ENCODE data around the gene ZNF710. TPM values are rescaled to one million over a fixed set of nuclear protein-coding genes. Genes with fewer than 3 reads are reported as not detected.

ZNF710 gene
- total and polyA plus RNA-seq, 9 of the 15 experiments (the other 6 are each of a cell fraction or from before 2014, with no cell fraction given): 0.56 to 14.2 (median 5.2) TPM

GRCh38 chr15:90008607-90009006, 7.5 kb downstream of the ZNF710 start:
- ChIA-PET CTCF (ENCODE audit: low intra/inter-chr PET ratio) (no interaction called here), POLR2A (no interaction called here)
- H3K9me1 ChIP-seq (ENCODE audit: control insufficient read depth, insufficient read depth, low read length): no peaks in the 10 kb centered on the region
- H3K9ac ChIP-seq (ENCODE audit: insufficient read depth in 1 of 2, low read depth in 2 of 2, low read length in 2 of 2): no peak overlapping the region
- no peaks in the 10 kb centered on the region for H3K27me3 ChIP-seq (ENCODE audit: control insufficient read depth in 2 of 2, insufficient read depth in 2 of 2, low read length in 2 of 2)
- H3K9me3 ChIP-seq (replicated peaks; ENCODE audit: control insufficient read depth, insufficient read depth, low read depth, low read length): 0 out of 2 replicates have a peak, but pooled peaks cover 3% of the 10 kb centered on the region
- H3K27ac ChIP-seq (ENCODE audit: extremely low read depth, low read depth, low read length): no peak overlapping the region
- peaks cover 4 to 6% of the 10 kb centered on the region in 2 experiments; a peak in 4 of 5 replicates for H3K4me1 ChIP-seq (replicated peaks in 1 of 2; ENCODE audit: control insufficient read depth in 2 of 2, insufficient read depth in 2 of 2, low read length in 2 of 2)
- H4K20me1 ChIP-seq (replicated peaks; ENCODE audit: control insufficient read depth, insufficient read depth, low read length): no peaks in the 10 kb centered on the region; the same call in 1 of the 2 replicates
- intact Hi-C loops (cut with micrococcal nuclease): no loop called here
- DNase-seq (ENCODE audit: extremely low read depth in 1 of 4, low spot score in 3 of 4) (no peak), FAIRE-seq (no peak), ATAC-seq (no peak)
- WGBS (ENCODE audit: insufficient coverage, low coverage, missing lambda C conversion rate): 55% methylated on average over 7 of the region's 7 CpGs
- no peak overlapping the region for H3K4me3 ChIP-seq
- in situ Hi-C loops (cut with MboI): no loop called here
- no peaks in the 10 kb centered on the region for H3K36me3 ChIP-seq (ENCODE audit: control insufficient read depth, insufficient read depth, low read length)
- H3K4me2 ChIP-seq (ENCODE audit: insufficient read depth, low read length): no peak overlapping the region
- H3K79me2 ChIP-seq (ENCODE audit: control insufficient read depth, insufficient read depth, low read length): peaks cover 10% of the 10 kb centered on the region; the same call in 2 of the 3 replicates
- peak; percentile 82 for TF ChIP-seq CEBPB (tag; IDR thresholded peaks at IDR 0.05)
- TF ChIP-seq KAT2B (IDR thresholded peaks at IDR 0.05; ENCODE audit: low read depth, low read length): no peak
- TF ChIP-seq NUFIP1 (IDR thresholded peaks at IDR 0.05; ENCODE audit: partially characterized antibody): no peak
- TF ChIP-seq ESRRA (IDR thresholded peaks at IDR 0.05; ENCODE audit: borderline replicate concordance, low read depth): no peak
- TF ChIP-seq BRF1 (IDR thresholded peaks at IDR 0.05; ENCODE audit: borderline replicate concordance, extremely low read depth, insufficient read length): no peak
- TF ChIP-seq DEAF1 (CRISPR knock-in tag; IDR thresholded peaks at IDR 0.05): no peak
- TF ChIP-seq CEBPG (CRISPR knock-in tag; IDR thresholded peaks at IDR 0.05): no peak
- TF ChIP-seq CEBPG (tag; conservative IDR thresholded peaks at IDR 0.05 in 1 of 2, IDR thresholded peaks at IDR 0.05 in 1 of 2): peak; percentile 31 to 80; a peak in 2 of 4 replicates
- no TSS peak for BruUV-seq (replicated peaks)
- H2AFZ ChIP-seq (ENCODE audit: low read depth, low read length): no peak overlapping the region

Measured in K562 (cell line).